ENCODE results near the gene CACNA2D1. TPM values are rescaled to one million over a fixed set of nuclear protein-coding genes. Genes with fewer than 3 reads are reported as not detected.

Gene CACNA2D1
- total and polyA plus RNA-seq, 8 donors: 10.7 to 20.8 (median 16.6) TPM

- TF ChIP-seq, protein P1, sequence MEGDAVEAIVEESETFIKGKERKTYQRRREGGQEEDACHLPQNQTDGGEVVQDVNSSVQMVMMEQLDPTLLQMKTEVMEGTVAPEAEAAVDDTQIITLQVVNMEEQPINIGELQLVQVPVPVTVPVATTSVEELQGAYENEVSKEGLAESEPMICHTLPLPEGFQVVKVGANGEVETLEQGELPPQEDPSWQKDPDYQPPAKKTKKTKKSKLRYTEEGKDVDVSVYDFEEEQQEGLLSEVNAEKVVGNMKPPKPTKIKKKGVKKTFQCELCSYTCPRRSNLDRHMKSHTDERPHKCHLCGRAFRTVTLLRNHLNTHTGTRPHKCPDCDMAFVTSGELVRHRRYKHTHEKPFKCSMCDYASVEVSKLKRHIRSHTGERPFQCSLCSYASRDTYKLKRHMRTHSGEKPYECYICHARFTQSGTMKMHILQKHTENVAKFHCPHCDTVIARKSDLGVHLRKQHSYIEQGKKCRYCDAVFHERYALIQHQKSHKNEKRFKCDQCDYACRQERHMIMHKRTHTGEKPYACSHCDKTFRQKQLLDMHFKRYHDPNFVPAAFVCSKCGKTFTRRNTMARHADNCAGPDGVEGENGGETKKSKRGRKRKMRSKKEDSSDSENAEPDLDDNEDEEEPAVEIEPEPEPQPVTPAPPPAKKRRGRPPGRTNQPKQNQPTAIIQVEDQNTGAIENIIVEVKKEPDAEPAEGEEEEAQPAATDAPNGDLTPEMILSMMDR (IDR thresholded peaks at IDR 0.05): no peak
- H3K4me3 ChIP-seq: no peak overlapping the region
- H3K4me1 ChIP-seq: no peaks in the 10 kb centered on the region
- no peak for DNase-seq
- ATAC-seq: no peak
- no peak overlapping the region for H3K27ac ChIP-seq
- no peaks in the 10 kb centered on the region for H3K9me3 ChIP-seq
- no peaks in the 10 kb centered on the region for H3K36me3 ChIP-seq
- H3K27me3 ChIP-seq: no peaks in the 10 kb centered on the region
- intact Hi-C loops (cut with DNase I): no loop called here
Measured at GRCh38 chr7:82163586-82163985, 280.0 kb downstream of the CACNA2D1 start.

GRCh38 chr7:82162289-82162688 lies 281.3 kb downstream of the CACNA2D1 start:
- Histone ChIP-seq H3K9me3 (no peaks in the 10 kb centered on the region), H3K27me3 (no peaks in the 10 kb centered on the region), H3K36me3 (no peaks in the 10 kb centered on the region), H3K4me1 (no peaks in the 10 kb centered on the region), H3K27ac (no peak overlapping the region), H3K4me3 (no peak overlapping the region)
- intact Hi-C loops (cut with DNase I): no loop called here
- DNase-seq (no peak), ATAC-seq (no peak)
- TF ChIP-seq, protein P1 (IDR thresholded peaks at IDR 0.05): no peak

GRCh38 chr7:82158327-82158726 lies 285.2 kb downstream of the CACNA2D1 start:
- TF ChIP-seq, protein P1 (IDR thresholded peaks at IDR 0.05): no peak

DNA sequence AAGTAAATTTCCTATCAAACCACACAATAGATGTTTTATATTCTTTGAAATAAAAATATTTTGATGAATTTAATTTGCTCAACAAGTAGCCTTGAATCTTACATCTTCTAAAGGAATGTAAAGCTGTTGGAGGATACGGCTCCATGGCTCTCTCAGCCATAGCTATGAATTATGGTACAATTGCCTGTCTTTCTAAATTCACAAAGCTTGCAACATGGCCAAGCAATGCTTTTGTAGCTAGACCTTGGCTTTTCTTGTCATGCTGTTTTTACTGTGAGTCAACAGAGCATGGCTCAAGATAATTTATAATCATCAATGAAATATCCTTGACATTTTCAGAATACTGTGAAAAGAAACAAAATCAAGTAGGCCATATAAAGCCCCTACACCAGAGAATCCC lies 286.7 kb downstream of the CACNA2D1 start:
- H3K27me3 ChIP-seq: no peaks in the 10 kb centered on the region
- TF ChIP-seq, protein P1 (IDR thresholded peaks at IDR 0.05): no peak
- no peaks in the 10 kb centered on the region for H3K4me1 ChIP-seq
- no peak overlapping the region for H3K27ac ChIP-seq
- ATAC-seq: no peak
- H3K9me3 ChIP-seq: no peaks in the 10 kb centered on the region
- DNase-seq: no peak
- no peaks in the 10 kb centered on the region for H3K36me3 ChIP-seq
- H3K4me3 ChIP-seq: no peak overlapping the region
- intact Hi-C loops (cut with DNase I): no loop called here

More at GRCh38 chr7:82158327-82158726, 285.2 kb downstream of the CACNA2D1 start:
- no peak for DNase-seq
- Histone ChIP-seq H3K4me1 (no peaks in the 10 kb centered on the region), H3K27me3 (no peaks in the 10 kb centered on the region), H3K9me3 (no peaks in the 10 kb centered on the region), H3K4me3 (no peak overlapping the region), H3K27ac (no peak overlapping the region), H3K36me3 (no peaks in the 10 kb centered on the region)
- intact Hi-C loops (cut with DNase I): no loop called here
- no peak for ATAC-seq

GRCh38 chr7:82156168-82156567 lies 287.4 kb downstream of the CACNA2D1 start:
- no peak for DNase-seq

More at GRCh38 chr7:82156168-82156567, 287.4 kb downstream of the CACNA2D1 start:
- no peaks in the 10 kb centered on the region for H3K36me3 ChIP-seq
- H3K4me3 ChIP-seq: no peak overlapping the region
- intact Hi-C loops (cut with DNase I): no loop called here
- ATAC-seq: no peak
- no peak overlapping the region for H3K27ac ChIP-seq
- no peaks in the 10 kb centered on the region for H3K4me1 ChIP-seq
- TF ChIP-seq, protein P1 (IDR thresholded peaks at IDR 0.05): no peak
- no peaks in the 10 kb centered on the region for H3K27me3 ChIP-seq
- no peaks in the 10 kb centered on the region for H3K9me3 ChIP-seq
